Stomach (tissue), 9 donors: ENCODE measurements around the gene DIAPH2. TPM values are rescaled to one million over a fixed set of nuclear protein-coding genes. Genes with fewer than 3 reads are reported as not detected.

ENCODE experiments used
- DNase-seq, 2 donors: peaks; one replicate each; pipeline versions ENCODE4 v3.0.0 to v3.0.0-alpha.2; 2013 to 2019
- H3K27ac ChIP-seq, 5 donors: fragments of 200-600 bp in 4 of 5; sonication (generic) in 4 of 5; one replicate each; pipeline ENCODE4 v1.5.1; 2013 to 2019; ENCODE audit warnings: mild to moderate bottlenecking in 1 of 5, moderate library complexity in 1 of 5
- H3K27me3 ChIP-seq, 3 donors: fragments of 200-600 bp; sonication (generic); one replicate each; pipeline ENCODE4 v1.5.1; 2017 to 2019; ENCODE audit warnings: mixed run types in 1 of 3
- H3K36me3 ChIP-seq, 4 donors: fragments of 200-600 bp; sonication (generic); 1 replicate in 3 of 4; 2 replicates in 1 of 4; pipeline ENCODE4 v1.5.1; 2016 to 2019
- H3K4me1 ChIP-seq, 4 donors: fragments of 200-600 bp; sonication (generic); one replicate each; pipeline ENCODE4 v1.5.1; 2016 to 2019
- H3K4me3 ChIP-seq, 4 donors: fragments of 200-600 bp; sonication (generic) in 3 of 4; one replicate each; pipeline ENCODE4 v1.5.1; 2016 to 2019; ENCODE audit warnings: mild to moderate bottlenecking in 1 of 4
- H3K9me3 ChIP-seq, 4 donors: fragments of 200-600 bp; sonication (generic); one replicate each; pipeline ENCODE4 v1.5.1; 2016 to 2019
- EP300 ChIP-seq: sonication (generic); formaldehyde crosslinking; IDR thresholded peaks from one replicate; pipeline ENCODE4 v1.6.1; 2017; ENCODE audit warnings: antibody characterized with exemption
- POLR2A ChIP-seq, 4 donors: fragments of 450-650 bp; IDR thresholded peaks; one replicate each; pipeline ENCODE4 v1.6.1; 2016; ENCODE audit warnings: antibody characterized with exemption in 4 of 4, control low read depth in 2 of 4, mild to moderate bottlenecking in 1 of 4, moderate library complexity in 1 of 4
- POLR2AphosphoS5 ChIP-seq, 3 donors: sonication (generic); formaldehyde crosslinking; IDR thresholded peaks; one replicate each; pipeline ENCODE4 v1.6.1; 2016; ENCODE audit warnings: antibody characterized with exemption in 3 of 3
- WGBS, 5 donors: extraction: QIAGEN DNeasy Blood & Tissue Kit in 3 of 5; methylation state at CpG; one replicate each; pipeline versions ENCODE4 v1.1.5 to v1.1.7; 2013 to 2018; 5-methylcytosine and 5-hydroxymethylcytosine counted together
- intact Hi-C: fragments of 100-400 bp; cut with DNase I; formaldehyde crosslinking; loops from one replicate; pipeline ENCODE4 v1.15.1; 2023; ENCODE audit warnings: low total_unique reads
- polyA plus RNA-seq, 3 donors: library from polyadenylated mRNA; stranded (reverse); fragments of 200-250 nt; gene quantifications; one replicate each; pipeline ENCODE4 v1.2.3, GENCODE V29; 2013
- total RNA-seq, 5 donors: library from RNA; depleted of rRNA; stranded (reverse); fragments of >200 nt; gene quantifications; one replicate each; pipeline versions ENCODE4 v1.1.0 to v1.2.3, GENCODE V29; 2014 to 2016
- TF ChIP-seq, protein P1 (sequence below), 7 experiments: fragments of 450-650 bp in 4 of 7; fragments of 200-600 bp in 3 of 7; sonication (generic) in 3 of 7; IDR thresholded peaks; one replicate each; pipeline ENCODE4 v1.5.1; 2016 to 2019; ENCODE audit warnings: antibody characterized with exemption in 7 of 7, control low read depth in 2 of 7, mild to moderate bottlenecking in 1 of 7
- donor health status: healthy with polysubstance abuse.
- donor health status: Bipolar disorder and iron deficiency.
- donor health status: healthy.

DIAPH2 gene
- total and polyA plus RNA-seq, 8 donors, result 5.2 to 52.5 (median 27.3) TPM

DNA sequence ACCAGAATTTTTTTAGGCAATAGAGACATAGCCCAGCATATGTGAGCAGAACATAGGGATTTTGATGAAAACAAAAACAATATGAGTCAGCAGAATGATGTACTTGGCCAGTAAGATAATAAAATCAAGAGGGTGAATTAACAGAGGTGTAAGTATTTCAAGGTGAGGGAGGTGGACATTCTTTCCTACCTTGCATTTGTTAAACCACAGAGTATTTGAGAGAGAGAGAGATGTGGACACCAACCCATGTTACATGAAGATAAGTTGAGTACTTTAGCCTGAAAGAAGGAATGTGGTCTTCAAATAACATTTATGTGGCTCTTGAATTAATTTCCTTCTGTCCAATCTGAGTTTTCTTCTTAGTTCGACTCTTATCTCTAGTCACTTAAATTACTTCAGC is 68.6 kb downstream of the DIAPH2 start:
- Histone ChIP-seq H3K4me3 (no peak overlapping the region), H3K9me3 (no peaks in the 10 kb centered on the region), H3K4me1 (no peaks in the 10 kb centered on the region), H3K27ac (no peak overlapping the region), H3K27me3 (no peaks in the 10 kb centered on the region), H3K36me3 (no peaks in the 10 kb centered on the region)
- TF ChIP-seq EP300 (no peak), POLR2AphosphoS5 (IDR thresholded peaks at IDR 0.05) (no peak), POLR2A (IDR thresholded peaks at IDR 0.05) (no peak)
- TF ChIP-seq, protein P1, sequence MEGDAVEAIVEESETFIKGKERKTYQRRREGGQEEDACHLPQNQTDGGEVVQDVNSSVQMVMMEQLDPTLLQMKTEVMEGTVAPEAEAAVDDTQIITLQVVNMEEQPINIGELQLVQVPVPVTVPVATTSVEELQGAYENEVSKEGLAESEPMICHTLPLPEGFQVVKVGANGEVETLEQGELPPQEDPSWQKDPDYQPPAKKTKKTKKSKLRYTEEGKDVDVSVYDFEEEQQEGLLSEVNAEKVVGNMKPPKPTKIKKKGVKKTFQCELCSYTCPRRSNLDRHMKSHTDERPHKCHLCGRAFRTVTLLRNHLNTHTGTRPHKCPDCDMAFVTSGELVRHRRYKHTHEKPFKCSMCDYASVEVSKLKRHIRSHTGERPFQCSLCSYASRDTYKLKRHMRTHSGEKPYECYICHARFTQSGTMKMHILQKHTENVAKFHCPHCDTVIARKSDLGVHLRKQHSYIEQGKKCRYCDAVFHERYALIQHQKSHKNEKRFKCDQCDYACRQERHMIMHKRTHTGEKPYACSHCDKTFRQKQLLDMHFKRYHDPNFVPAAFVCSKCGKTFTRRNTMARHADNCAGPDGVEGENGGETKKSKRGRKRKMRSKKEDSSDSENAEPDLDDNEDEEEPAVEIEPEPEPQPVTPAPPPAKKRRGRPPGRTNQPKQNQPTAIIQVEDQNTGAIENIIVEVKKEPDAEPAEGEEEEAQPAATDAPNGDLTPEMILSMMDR (IDR thresholded peaks at IDR 0.05), result no peak
- intact Hi-C loops, result no loop called here
- DNase-seq, result no peak
- 56 to 85% (median 69%) methylated on average over 1 of the region's 1 CpG for WGBS, 5 donors

DNA sequence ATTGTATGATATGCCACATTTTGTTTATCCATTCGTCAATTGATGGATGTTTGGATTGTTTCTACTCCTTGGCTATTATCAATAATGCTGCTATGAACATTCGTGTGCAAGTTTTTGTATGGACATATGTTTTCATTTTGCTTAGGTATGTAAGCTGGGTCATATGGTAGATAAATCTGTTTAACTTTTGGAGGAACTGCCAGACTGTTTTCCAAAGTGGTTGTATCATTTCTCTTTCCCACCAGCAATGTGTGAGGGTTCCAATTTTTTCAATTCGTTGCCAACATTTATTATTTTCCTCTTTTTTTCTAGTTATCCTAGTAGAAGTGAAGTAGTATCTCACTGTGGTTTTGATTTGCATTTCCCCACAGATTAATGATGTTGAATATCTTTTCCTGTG is 71.8 kb downstream of the DIAPH2 start:
- intact Hi-C loops, result no loop called here
- DNase-seq, result no peak
- TF ChIP-seq, protein P1 (IDR thresholded peaks at IDR 0.05), result no peak
- Histone ChIP-seq H3K27ac (no peak overlapping the region), H3K4me1 (no peaks in the 10 kb centered on the region), H3K4me3 (no peak overlapping the region), H3K27me3 (no peaks in the 10 kb centered on the region), H3K9me3 (no peaks in the 10 kb centered on the region), H3K36me3 (no peaks in the 10 kb centered on the region)
- WGBS, 5 donors, result 61 to 87% (median 76%) methylated on average over 3 of the region's 3 CpGs

GRCh38 chrX:96761566-96761965 is 76.9 kb downstream of the DIAPH2 start:
- DNase-seq, result no peak
- H3K36me3 ChIP-seq, result no peaks in the 10 kb centered on the region
- H3K4me1 ChIP-seq, result peaks cover 0 to 5% (median 0%) of the 10 kb centered on the region in 4 donors
- no peak overlapping the region for H3K27ac ChIP-seq
- no peaks in the 10 kb centered on the region for H3K27me3 ChIP-seq
- intact Hi-C loops, result no loop called here
- no peaks in the 10 kb centered on the region for H3K9me3 ChIP-seq
- TF ChIP-seq POLR2AphosphoS5 (IDR thresholded peaks at IDR 0.05) (no peak), EP300 (no peak), POLR2A (IDR thresholded peaks at IDR 0.05) (no peak)
- TF ChIP-seq, protein P1 (IDR thresholded peaks at IDR 0.05), result no peak
- no peak overlapping the region for H3K4me3 ChIP-seq
- WGBS, 5 donors, result 19 to 45% (median 28%) methylated on average over 4 of the region's 4 CpGs

DNA sequence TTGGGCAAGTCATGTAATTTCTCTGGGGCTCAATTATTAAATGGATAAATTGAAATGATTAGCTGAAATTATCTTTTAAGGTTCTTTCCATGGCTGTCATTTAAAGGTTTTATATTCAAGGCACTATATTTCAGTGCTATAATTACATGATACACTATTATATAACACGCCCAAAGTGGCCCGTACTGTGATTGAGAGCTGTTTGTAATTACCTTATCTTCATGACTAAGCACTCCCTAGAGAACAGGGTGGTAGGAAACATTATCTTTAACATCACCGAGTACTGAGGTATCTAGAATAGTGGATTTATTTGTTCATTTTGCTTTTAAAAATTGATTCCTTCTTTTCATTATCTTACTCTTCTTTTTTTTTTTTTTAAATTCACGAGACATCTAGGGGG is 79.0 kb downstream of the DIAPH2 start:
- TF ChIP-seq POLR2AphosphoS5 (IDR thresholded peaks at IDR 0.05) (no peak), EP300 (no peak), POLR2A (IDR thresholded peaks at IDR 0.05) (no peak)
- TF ChIP-seq, protein P1 (IDR thresholded peaks at IDR 0.05), result no peak
- no peak overlapping the region for H3K4me3 ChIP-seq
- H3K9me3 ChIP-seq, result no peaks in the 10 kb centered on the region
- intact Hi-C loops, result no loop called here
- H3K36me3 ChIP-seq, result no peaks in the 10 kb centered on the region
- peaks cover 0 to 5% (median 0%) of the 10 kb centered on the region in 4 donors for H3K4me1 ChIP-seq
- no peak overlapping the region for H3K27ac ChIP-seq
- H3K27me3 ChIP-seq, result no peaks in the 10 kb centered on the region
- 47 to 74% (median 52%) methylated on average over 4 of the region's 4 CpGs for WGBS, 5 donors
- DNase-seq, result no peak
